A673 (cell line): ENCODE measurements around the gene DACT2. TPM values are rescaled to one million over a fixed set of nuclear protein-coding genes. Genes with fewer than 3 reads are reported as not detected.

Experiments
- BruUV-seq: library from RNA; stranded (reverse); fragments of 400-500 nt; replicated peaks from 2 replicates; lab custom pipeline; 2021; lab: Mats Ljungman, UMichigan
- CTCF ChIA-PET: fragments of 300-600 bp; sonication (Branson Sonifier 250); formaldehyde crosslinking; loops from one replicate; lab custom pipeline; 2022; ENCODE audit warnings: antibody characterized with exemption; lab: Charles Lee
- POLR2A ChIA-PET: fragments of 300-600 bp; sonication (Branson Sonifier 250); formaldehyde crosslinking; loops from one replicate; lab custom pipeline; 2022; ENCODE audit warnings: antibody characterized with exemption; ENCODE audit not compliant: low non-redundant PET; lab: Charles Lee
- DNase-seq: peaks from one replicate; pipeline ENCODE4 v3.0.0-alpha.2; 2015; ENCODE audit warnings: low spot score
- H3K27ac ChIP-seq: fragments of 200-600 bp; sonication (generic); 2 replicates; pipeline ENCODE4 v1.5.1; 2016; ENCODE audit warnings: mixed run types, low read depth, mild to moderate bottlenecking, mixed read lengths, antibody characterized with exemption, low read length; ENCODE audit not compliant: poor library complexity, severe bottlenecking
- H3K27me3 ChIP-seq: fragments of 200-600 bp; sonication (generic); replicated peaks from 2 replicates; pipeline ENCODE4 v1.6.1; 2017; ENCODE audit warnings: mixed run types, low read depth, mild to moderate bottlenecking, mixed read lengths, antibody characterized with exemption, low read length; ENCODE audit not compliant: insufficient read depth, poor library complexity
- H3K36me3 ChIP-seq: fragments of 200-600 bp; sonication (generic); 2 replicates; pipeline ENCODE4 v1.6.1; 2016; ENCODE audit warnings: mixed run types, mild to moderate bottlenecking, mixed read lengths, antibody characterized with exemption, low read length; ENCODE audit not compliant: insufficient read depth, poor library complexity, severe bottlenecking
- H3K4me1 ChIP-seq: fragments of 200-600 bp; sonication (generic); 2 replicates; pipeline ENCODE4 v1.6.1; 2017; ENCODE audit warnings: mixed run types, mild to moderate bottlenecking, mixed read lengths, antibody characterized with exemption, low read length; ENCODE audit not compliant: insufficient read depth, poor library complexity, severe bottlenecking
- H3K4me3 ChIP-seq: fragments of 200-600 bp; sonication (generic); 2 replicates; pipeline ENCODE4 v1.5.1; 2016; ENCODE audit warnings: low read depth, mixed run types, mild to moderate bottlenecking, mixed read lengths, low read length; ENCODE audit not compliant: poor library complexity, severe bottlenecking
- H3K9me3 ChIP-seq: fragments of 200-600 bp; sonication (generic); 2 replicates; pipeline ENCODE4 v1.6.1; 2016; ENCODE audit warnings: mixed run types, low read depth, mild to moderate bottlenecking, mixed read lengths, antibody characterized with exemption, low read length; ENCODE audit not compliant: poor library complexity, severe bottlenecking
- CTCF ChIP-seq: fragments of 300-800, 200-600 bp; sonication (generic); conservative IDR thresholded peaks from 2 replicates; pipeline ENCODE4 v1.5.1; 2017; ENCODE audit warnings: low read depth, mild to moderate bottlenecking, antibody characterized with exemption, low read length, moderate library complexity, mixed read lengths
- EZH2 ChIP-seq: fragments of 200-600 bp; sonication (generic); IDR thresholded peaks from 2 replicates; pipeline ENCODE4 v1.6.1; 2017; ENCODE audit warnings: borderline replicate concordance, low read depth, mild to moderate bottlenecking, mixed read lengths, antibody characterized with exemption, low read length; ENCODE audit not compliant: poor library complexity, severe bottlenecking
- intact Hi-C: fragments of 100-400 bp; cut with micrococcal nuclease; formaldehyde crosslinking; loops from one replicate; pipeline ENCODE4 v1.10.0; 2022; ENCODE audit not compliant: unreplicated experiment
- total RNA-seq: library from RNA; stranded (reverse); gene quantifications from 2 replicates; pipeline ENCODE4 v1.2.3, GENCODE V29; 2021

DACT2 gene
- total RNA-seq, 1 experiment from 2014 or later: 18.7 TPM

- BruUV-seq: TSS peak; percentile 35
These were observed 1.5 kb downstream of the DACT2 start for GRCh38 chr6:168318090-168318489.

GRCh38 chr6:168315596-168315995, 4.0 kb downstream of the DACT2 start:
- no peak for TF ChIP-seq EZH2
- no peak for TF ChIP-seq CTCF
- DNase-seq: no peak
- intact Hi-C loops: no loop called here
- ChIA-PET POLR2A (no interaction called here), CTCF (no interaction called here)
- no peak overlapping the region for H3K27ac ChIP-seq
- H3K9me3 ChIP-seq: no peaks in the 10 kb centered on the region
- H3K4me3 ChIP-seq: no peak overlapping the region
- peaks cover 25% of the 10 kb centered on the region for H3K4me1 ChIP-seq
- H3K27me3 ChIP-seq: no peaks in the 10 kb centered on the region
- BruUV-seq: TSS peak; percentile 41
- no peaks in the 10 kb centered on the region for H3K36me3 ChIP-seq

More at GRCh38 chr6:168318090-168318489, 1.5 kb downstream of the DACT2 start:
- H3K4me1 ChIP-seq: peaks cover 24% of the 10 kb centered on the region
- H3K4me3 ChIP-seq: peak overlapping the region; percentile 85
- POLR2A ChIA-PET: no interaction called here
- no peak overlapping the region for H3K27ac ChIP-seq
- no peaks in the 10 kb centered on the region for H3K36me3 ChIP-seq
- H3K27me3 ChIP-seq: no peaks in the 10 kb centered on the region
- no peak for DNase-seq
- no peak for TF ChIP-seq EZH2
- TF ChIP-seq CTCF: no peak
- CTCF ChIA-PET: interaction anchor here (0.6 kb wide), 1 partner anchor 79 kb away, joined by 4 read pairs; no protein-coding TSS in a partner anchor
- intact Hi-C loops: no loop called here
- H3K9me3 ChIP-seq: peaks cover 6% of the 10 kb centered on the region

- Histone ChIP-seq H3K4me3 (no peak overlapping the region), H3K4me1 (peaks cover 25% of the 10 kb centered on the region), H3K27me3 (no peaks in the 10 kb centered on the region), H3K27ac (no peak overlapping the region), H3K36me3 (peaks cover 4% of the 10 kb centered on the region), H3K9me3 (no peaks in the 10 kb centered on the region)
- POLR2A ChIA-PET: no interaction called here
- CTCF ChIA-PET: no interaction called here
- TF ChIP-seq CTCF: peak; percentile 66
- no peak for TF ChIP-seq EZH2
- intact Hi-C loops: no loop called here
- peak; percentile 66 for DNase-seq
- BruUV-seq: no TSS peak
These were observed 4.6 kb downstream of the DACT2 start for GRCh38 chr6:168314948-168315347.
